ENCODE data around the gene ZNF619.

DNA sequence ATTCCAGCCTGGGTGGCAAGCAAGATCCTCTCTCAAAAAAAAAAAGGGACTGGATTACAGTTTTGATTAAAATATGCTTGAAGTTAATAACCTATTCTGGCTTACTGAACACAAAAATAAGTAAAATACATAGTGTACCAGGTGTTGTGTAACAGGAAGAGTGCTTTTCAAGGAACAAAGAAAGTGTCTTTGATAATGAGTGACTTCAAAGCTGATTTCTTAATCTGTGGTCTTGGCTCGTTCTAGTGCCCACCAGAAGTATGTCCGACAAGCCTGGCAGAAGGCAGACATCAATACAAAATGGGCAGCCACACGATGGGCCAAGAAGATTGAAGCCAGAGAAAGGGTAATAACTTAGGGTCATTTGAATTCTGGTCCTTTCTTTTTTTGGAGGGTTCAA lies 15.8 kb upstream of the ZNF619 start:
- TF ChIP-seq, protein P1, sequence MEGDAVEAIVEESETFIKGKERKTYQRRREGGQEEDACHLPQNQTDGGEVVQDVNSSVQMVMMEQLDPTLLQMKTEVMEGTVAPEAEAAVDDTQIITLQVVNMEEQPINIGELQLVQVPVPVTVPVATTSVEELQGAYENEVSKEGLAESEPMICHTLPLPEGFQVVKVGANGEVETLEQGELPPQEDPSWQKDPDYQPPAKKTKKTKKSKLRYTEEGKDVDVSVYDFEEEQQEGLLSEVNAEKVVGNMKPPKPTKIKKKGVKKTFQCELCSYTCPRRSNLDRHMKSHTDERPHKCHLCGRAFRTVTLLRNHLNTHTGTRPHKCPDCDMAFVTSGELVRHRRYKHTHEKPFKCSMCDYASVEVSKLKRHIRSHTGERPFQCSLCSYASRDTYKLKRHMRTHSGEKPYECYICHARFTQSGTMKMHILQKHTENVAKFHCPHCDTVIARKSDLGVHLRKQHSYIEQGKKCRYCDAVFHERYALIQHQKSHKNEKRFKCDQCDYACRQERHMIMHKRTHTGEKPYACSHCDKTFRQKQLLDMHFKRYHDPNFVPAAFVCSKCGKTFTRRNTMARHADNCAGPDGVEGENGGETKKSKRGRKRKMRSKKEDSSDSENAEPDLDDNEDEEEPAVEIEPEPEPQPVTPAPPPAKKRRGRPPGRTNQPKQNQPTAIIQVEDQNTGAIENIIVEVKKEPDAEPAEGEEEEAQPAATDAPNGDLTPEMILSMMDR (IDR thresholded peaks at IDR 0.05; ENCODE audit: insufficient read depth, low read length, poor library complexity, severe bottlenecking), result no peak
- no peak for TF ChIP-seq EZH2phosphoT487 (conservative IDR thresholded peaks at IDR 0.05; ENCODE audit: low read length)

Data from SU-DHL-6 (cell line).